ENCODE results near the gene KIR2DL3. TPM values are rescaled to one million over a fixed set of nuclear protein-coding genes. Genes with fewer than 3 reads are reported as not detected.

KIR2DL3 gene
- total RNA-seq (2022; extraction: Qiagen RNA extraction) = not detected in 5 replicates

GRCh38 chr19:54738306-54738705 lies at the start of gene KIR2DL3:
KIR2DL3 (plus strand) TSS chr19:54738513; CDS start chr19:54738546, 33 bp downstream.

GRCh38 chr19:54724142-54724541 lies 14.2 kb upstream of the KIR2DL3 start, which contains the start of gene KIR3DL3:
KIR3DL3 (plus strand) TSS chr19:54724442; CDS start chr19:54724497, 55 bp downstream.

GRCh38 chr19:54769646-54770045 lies 31.3 kb downstream of the KIR2DL3 start, which contains the start of gene KIR2DL1:
KIR2DL1 (plus strand) TSS chr19:54769793; CDS start chr19:54769851, 58 bp downstream.

Other genes starting within 250 kb of the KIR2DL3 start
- not detected in 5 replicates for gene LAIR2, start 235.7 kb upstream of the KIR2DL3 start, total RNA-seq (2022; extraction: Qiagen RNA extraction)
- 0.03 TPM in 1 of 5 replicates, not detected in the others for gene LILRA2, start 164.7 kb upstream of the KIR2DL3 start, total RNA-seq (2022; extraction: Qiagen RNA extraction)
- gene LILRA1, start 144.9 kb upstream of the KIR2DL3 start, total RNA-seq (2022; extraction: Qiagen RNA extraction) = not detected in 5 replicates
- gene LILRB1, start 108.0 kb upstream of the KIR2DL3 start, total RNA-seq (2022; extraction: Qiagen RNA extraction) = 0.02 TPM in 1 of 5 replicates, not detected in the others
- not detected in 5 replicates for gene LILRB4, start 75.5 kb upstream of the KIR2DL3 start, total RNA-seq (2022; extraction: Qiagen RNA extraction)
- gene KIR3DL3, start 14.1 kb upstream of the KIR2DL3 start, total RNA-seq (2022; extraction: Qiagen RNA extraction) = not detected in 5 replicates
- gene KIR2DL1, start 31.3 kb downstream of the KIR2DL3 start, total RNA-seq (2022; extraction: Qiagen RNA extraction) = 0.05 TPM in 1 of 5 replicates, not detected in the others
- not detected in 5 replicates for gene KIR2DL4, start 65.1 kb downstream of the KIR2DL3 start, total RNA-seq (2022; extraction: Qiagen RNA extraction)
- gene KIR3DL1, start 78.0 kb downstream of the KIR2DL3 start, total RNA-seq (2022; extraction: Qiagen RNA extraction) = not detected in 5 replicates
- not detected in 5 replicates for gene KIR2DS4, start 94.2 kb downstream of the KIR2DL3 start, total RNA-seq (2022; extraction: Qiagen RNA extraction)
- 0.06 TPM in 1 of 5 replicates, not detected in the others for gene KIR3DL2, start 111.9 kb downstream of the KIR2DL3 start, total RNA-seq (2022; extraction: Qiagen RNA extraction)
- gene FCAR, start 135.7 kb downstream of the KIR2DL3 start, total RNA-seq (2022; extraction: Qiagen RNA extraction) = not detected in 5 replicates
- gene NCR1, start 167.6 kb downstream of the KIR2DL3 start, total RNA-seq (2022; extraction: Qiagen RNA extraction) = not detected in 5 replicates
- 0.05 to 0.08 TPM in 2 of 5 replicates, not detected in the others for gene NLRP7, start 209.0 kb downstream of the KIR2DL3 start, total RNA-seq (2022; extraction: Qiagen RNA extraction)
- 22.4 to 29.0 TPM (median 25.9 TPM) in 5 replicates for gene NLRP2, start 227.9 kb downstream of the KIR2DL3 start, total RNA-seq (2022; extraction: Qiagen RNA extraction)